GM11168 (cell line): ENCODE measurements around the gene PDE4B.
"Not testable (repeated sequence)": the region's sequence is repeated elsewhere in the genome, so short reads cannot be mapped to it uniquely, and the experiment has no call there.

ENCODE experiments used
- in situ Hi-C: fragments of 300-500 bp; cut with MboI; formaldehyde crosslinking; loops from one replicate; pipeline ENCODE4 v1.12.0; 2022; ENCODE audit warnings: low sequenced_read_pairs; ENCODE audit not compliant: unreplicated experiment

The PDE4B gene

GRCh38 chr1:65812065-65812464 is 19.4 kb downstream of the PDE4B start:
- in situ Hi-C loops: loop anchor here (25.0 kb wide), 1 partner anchor 425 kb away; no protein-coding TSS in a partner anchor

- in situ Hi-C loops: loop anchor here (25.0 kb wide), 1 partner anchor 423 kb away; no protein-coding TSS in a partner anchor
Observed at GRCh38 chr1:65813956-65814355, 21.3 kb downstream of the PDE4B start.

DNA sequence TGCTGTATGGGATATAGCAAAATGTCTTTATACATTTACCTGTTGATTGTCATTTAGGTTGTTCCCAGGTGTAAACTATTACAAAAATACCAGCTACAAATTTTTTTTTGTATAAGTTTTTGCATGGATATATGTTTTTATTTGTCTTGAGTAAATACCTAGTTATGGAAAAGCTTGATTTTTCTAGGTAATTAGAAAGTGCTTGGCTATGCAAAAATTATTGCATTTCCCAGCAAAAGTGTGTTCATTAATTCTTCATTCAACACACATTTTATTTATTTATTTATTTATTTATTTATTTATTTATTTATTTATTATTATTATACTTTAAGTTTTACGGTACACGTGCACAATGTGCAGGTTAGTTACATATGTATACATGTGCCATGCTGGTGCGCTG is 22.1 kb downstream of the PDE4B start:
- in situ Hi-C loops: loop anchor here (25.0 kb wide), 1 partner anchor 423 kb away; no protein-coding TSS in a partner anchor

DNA sequence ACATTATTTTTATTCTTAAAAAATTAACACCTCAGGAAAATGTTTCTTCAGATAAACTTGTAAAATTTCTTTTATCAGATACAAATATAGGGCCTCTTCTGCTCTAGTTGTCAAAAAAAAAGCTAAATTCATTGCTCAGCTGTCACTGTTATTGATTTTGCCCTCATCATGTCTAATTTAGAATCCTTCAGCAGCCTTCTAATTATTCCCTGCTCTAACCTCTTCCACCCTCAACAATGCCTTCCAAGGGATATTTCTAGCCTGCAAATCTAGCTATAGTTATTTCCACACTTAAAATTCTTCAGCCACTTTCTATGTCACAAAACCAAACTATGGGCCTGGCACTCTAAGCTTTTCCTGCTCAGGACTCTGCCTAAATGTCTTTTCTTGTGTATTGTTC is 25.2 kb downstream of the PDE4B start:
- in situ Hi-C loops: loop anchor here (25.0 kb wide), 1 partner anchor 419 kb away; no protein-coding TSS in a partner anchor

- in situ Hi-C loops: loop anchor here (25.0 kb wide), 1 partner anchor 418 kb away; no protein-coding TSS in a partner anchor
Observed at GRCh38 chr1:65818966-65819365, 26.3 kb downstream of the PDE4B start.

DNA sequence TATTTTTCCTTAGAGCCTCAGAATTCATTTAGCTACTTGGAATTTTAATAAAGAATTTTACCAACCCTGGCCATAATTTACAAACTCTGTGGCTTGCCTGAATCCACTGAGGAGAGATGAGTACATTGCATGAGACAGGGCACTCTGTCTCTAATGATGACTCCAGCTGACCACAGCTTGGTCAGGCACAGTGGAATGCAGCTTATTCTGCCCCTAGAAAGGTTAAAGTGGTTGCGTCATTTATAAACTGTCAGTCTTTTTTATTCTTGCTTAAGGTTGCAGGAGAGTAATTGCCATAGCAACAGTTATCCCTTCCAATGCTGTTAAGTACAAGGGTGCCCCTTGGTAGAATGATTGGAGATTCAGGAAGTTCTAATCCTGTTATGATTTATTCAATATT is 28.3 kb downstream of the PDE4B start:
- in situ Hi-C loops: loop anchor here (25.0 kb wide), 1 partner anchor 416 kb away; no protein-coding TSS in a partner anchor

- in situ Hi-C loops: loop anchor here (25.0 kb wide), 1 partner anchor 416 kb away; no protein-coding TSS in a partner anchor
Observed at GRCh38 chr1:65821386-65821785, 28.7 kb downstream of the PDE4B start.

DNA sequence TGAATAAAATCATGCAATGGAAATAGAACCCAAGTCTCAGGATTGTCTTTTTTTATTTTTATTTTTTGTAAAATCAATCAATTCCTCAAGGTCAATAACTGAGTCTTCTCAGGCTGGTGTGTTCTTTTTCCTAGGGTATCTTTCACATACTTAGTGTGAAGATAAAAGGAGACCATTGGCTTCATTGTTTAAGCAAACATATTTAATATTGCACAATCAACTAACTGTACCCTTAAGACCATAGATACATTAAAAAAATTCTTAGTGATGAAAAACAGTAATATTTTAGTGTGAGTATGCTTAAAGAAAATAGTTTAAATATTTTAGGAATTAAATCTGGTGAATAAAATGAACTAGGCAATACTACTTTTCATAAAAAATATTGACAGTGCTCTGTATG is 31.4 kb downstream of the PDE4B start:
- in situ Hi-C loops: loop anchor here (25.0 kb wide), 1 partner anchor 413 kb away; no protein-coding TSS in a partner anchor

GRCh38 chr1:65825741-65826140 is 33.0 kb downstream of the PDE4B start:
- in situ Hi-C loops: no loop called here

DNA sequence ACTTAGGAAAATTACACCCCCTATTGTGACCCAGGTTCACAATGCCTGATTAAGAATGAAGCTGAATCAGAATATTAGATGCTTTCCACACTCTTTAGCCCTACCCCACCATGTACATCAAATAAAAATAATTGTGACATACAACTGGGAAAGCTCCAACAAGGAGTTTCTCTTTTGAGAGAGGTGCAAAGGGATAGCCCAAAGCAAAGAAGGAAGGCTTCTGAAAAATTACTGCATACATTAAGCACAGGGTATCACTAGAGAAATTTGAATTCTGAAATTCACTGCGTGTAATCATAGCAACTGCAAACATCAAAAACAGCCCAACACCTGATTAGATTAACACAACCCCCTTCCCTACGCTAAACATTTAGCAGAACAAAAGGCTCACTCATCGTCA is 34.1 kb downstream of the PDE4B start:
- in situ Hi-C loops: no loop called here

DNA sequence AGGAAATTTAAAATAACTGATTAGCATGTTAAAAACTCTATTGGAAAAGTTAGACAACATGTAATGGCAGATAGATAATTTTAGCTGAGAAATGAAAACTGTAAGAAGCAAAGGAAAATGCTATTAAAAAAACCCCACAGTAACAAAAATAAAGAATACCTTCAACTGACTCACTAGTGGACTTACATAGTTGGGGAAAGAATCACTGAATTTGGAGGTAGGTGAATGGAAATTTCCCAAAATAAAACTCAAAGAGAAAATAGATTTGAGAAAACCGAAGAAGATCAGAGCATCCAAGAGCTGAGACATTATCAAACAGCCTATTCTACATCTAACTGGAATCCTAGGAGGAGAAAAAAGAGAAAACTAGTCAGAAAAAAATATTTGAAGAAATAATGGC is 34.7 kb downstream of the PDE4B start:
- in situ Hi-C loops: no loop called here

DNA sequence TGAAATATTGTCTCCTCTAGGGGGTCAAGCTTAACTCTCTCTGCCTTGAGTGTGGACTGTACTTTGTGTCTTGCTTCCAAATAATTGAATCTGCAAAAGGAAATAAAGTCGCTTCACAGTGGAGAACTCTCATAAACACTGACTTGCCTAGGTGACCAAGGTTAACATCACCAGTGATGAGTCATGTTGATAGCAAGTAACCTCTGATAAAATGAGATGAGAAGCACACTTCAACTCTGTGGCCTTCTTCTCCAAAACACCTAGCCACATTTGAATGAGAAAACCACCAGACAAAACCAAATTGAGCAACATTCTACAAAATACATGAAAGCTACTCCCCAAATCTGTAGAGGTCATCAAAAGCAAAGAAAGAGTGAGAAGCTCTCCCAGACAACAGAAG is 37.6 kb downstream of the PDE4B start:
- in situ Hi-C loops: no loop called here

GRCh38 chr1:65832296-65832695 is 39.6 kb downstream of the PDE4B start:
- in situ Hi-C loops: no loop called here

- in situ Hi-C loops: no loop called here
Observed at GRCh38 chr1:65836686-65837085, 44.0 kb downstream of the PDE4B start.

DNA sequence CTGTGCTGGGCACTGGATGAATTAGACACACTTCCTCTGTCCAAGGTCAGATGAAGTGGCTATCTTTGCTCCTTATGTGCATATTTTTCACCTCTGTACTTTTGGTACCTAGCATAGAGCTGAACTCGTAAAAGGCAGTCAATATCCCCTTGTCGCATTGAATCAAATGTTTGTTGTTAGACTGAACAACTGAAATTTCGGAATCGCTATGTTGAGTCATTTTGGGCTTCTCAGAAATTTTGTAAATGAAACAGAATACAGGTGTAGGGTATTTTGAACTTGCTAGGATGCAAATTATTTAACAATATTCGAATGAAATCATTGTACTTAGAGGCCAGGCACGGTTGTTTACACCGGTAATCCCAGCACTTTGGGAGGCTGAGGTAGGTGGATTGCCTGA is 48.0 kb downstream of the PDE4B start:
- in situ Hi-C loops: no loop called here

- in situ Hi-C loops: no loop called here
Observed at GRCh38 chr1:65844296-65844695, 51.6 kb downstream of the PDE4B start.

GRCh38 chr1:65844821-65845534 is 52.3 kb downstream of the PDE4B start:
- in situ Hi-C loops: no loop called here

GRCh38 chr1:65845535-65846060 is 52.9 kb downstream of the PDE4B start:
- in situ Hi-C loops: no loop called here

DNA sequence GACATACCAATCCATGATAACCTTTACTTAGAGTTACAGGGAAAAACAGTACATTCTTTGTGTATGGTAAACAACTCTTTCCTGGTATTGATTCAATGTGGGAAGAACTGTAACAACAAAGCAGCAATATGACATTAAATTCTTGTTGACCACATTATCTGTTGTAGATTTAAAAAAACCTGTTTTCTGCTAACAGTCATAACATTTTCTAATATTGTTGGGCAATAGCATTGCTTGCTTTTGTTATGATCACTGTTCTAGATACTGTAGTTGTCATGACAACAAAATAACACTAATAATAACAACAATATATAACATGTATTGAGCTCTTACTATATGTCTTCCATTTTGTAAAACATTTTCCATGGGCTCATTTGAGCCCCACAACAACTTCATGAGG is 54.2 kb downstream of the PDE4B start:
- in situ Hi-C loops: no loop called here

- in situ Hi-C loops: no loop called here
Observed at GRCh38 chr1:65850281-65850680, 57.6 kb downstream of the PDE4B start.

- in situ Hi-C loops: not testable (repeated sequence)
Observed at GRCh38 chr1:65856591-65856990, 63.9 kb downstream of the PDE4B start.

- in situ Hi-C loops: no loop called here
Observed at GRCh38 chr1:65866439-65866838, 73.7 kb downstream of the PDE4B start.
